ENCODE data around the gene BEX2.

BEX2 gene

GRCh38 chrX:103275947-103276567 is 34.7 kb downstream of the BEX2 start (continued):
- TF ChIP-seq CSRNP3 (CRISPR knock-in tag; IDR thresholded peaks at IDR 0.05) = no peak

DNA sequence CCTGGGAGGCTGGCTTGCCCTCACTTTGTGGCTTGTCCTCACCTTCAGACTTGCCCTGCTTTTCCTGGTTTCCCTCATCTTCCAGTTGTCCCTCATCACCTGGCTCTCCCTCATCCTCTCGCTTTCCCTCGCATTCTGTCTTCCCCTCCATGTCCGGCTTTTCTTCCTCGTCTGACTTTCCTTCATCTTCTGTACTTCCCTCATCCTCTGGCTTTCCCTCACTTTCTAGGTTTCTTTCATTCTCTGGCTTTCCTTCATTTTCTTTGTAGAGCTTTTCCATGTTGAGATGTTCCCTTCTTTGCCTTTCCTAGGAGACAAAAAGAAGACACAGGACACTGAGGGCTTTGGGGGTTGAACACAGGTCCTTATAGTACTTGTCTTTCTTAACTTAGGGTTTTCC is 36.5 kb downstream of the BEX2 start:
- no peak for TF ChIP-seq TCF4 (CRISPR knock-in tag; IDR thresholded peaks at IDR 0.05; ENCODE audit: borderline replicate concordance)
- no peak for TF ChIP-seq POU6F1 (CRISPR knock-in tag; IDR thresholded peaks at IDR 0.05; ENCODE audit: borderline replicate concordance, low read depth)
- TF ChIP-seq OSR1 (CRISPR knock-in tag; IDR thresholded peaks at IDR 0.05) = no peak
- TF ChIP-seq ZNF8 (CRISPR knock-in tag; IDR thresholded peaks at IDR 0.05) = no peak
- no peak for TF ChIP-seq RARB (CRISPR knock-in tag; IDR thresholded peaks at IDR 0.05)
- TF ChIP-seq ZNF565 (CRISPR knock-in tag; conservative IDR thresholded peaks at IDR 0.05; ENCODE audit: low read depth) = no peak
- TF ChIP-seq CSDC2 (CRISPR knock-in tag; IDR thresholded peaks at IDR 0.05) = no peak
- TF ChIP-seq TOX (CRISPR knock-in tag; IDR thresholded peaks at IDR 0.05; ENCODE audit: borderline replicate concordance) = no peak
- no peak for TF ChIP-seq ESRRG (CRISPR knock-in tag; IDR thresholded peaks at IDR 0.05)
- no peak for TF ChIP-seq PPARA (CRISPR knock-in tag; IDR thresholded peaks at IDR 0.05; ENCODE audit: borderline replicate concordance)
- TF ChIP-seq GLIS3 (CRISPR knock-in tag; IDR thresholded peaks at IDR 0.05) = no peak
- TF ChIP-seq BACH2 (CRISPR knock-in tag; IDR thresholded peaks at IDR 0.05; ENCODE audit: borderline replicate concordance) = no peak
- no peak for TF ChIP-seq ZNF70 (CRISPR knock-in tag; IDR thresholded peaks at IDR 0.05)
- no peak for TF ChIP-seq ZFP3 (CRISPR knock-in tag; IDR thresholded peaks at IDR 0.05)
- TF ChIP-seq ZFP30 (CRISPR knock-in tag; IDR thresholded peaks at IDR 0.05) = no peak
- no peak for TF ChIP-seq SNAI2 (CRISPR knock-in tag; IDR thresholded peaks at IDR 0.05)
- ATAC-seq = no peak
